ENCODE data around the gene EVC2.

- no peak for TF ChIP-seq CTCF (IDR thresholded peaks at IDR 0.05; ENCODE audit: insufficient read depth, low read length)
- TF ChIP-seq POLR2AphosphoS5 (IDR thresholded peaks at IDR 0.05; ENCODE audit: low read depth) = no peak
These were observed 61.0 kb downstream of the EVC2 start for GRCh38 chr4:5647351-5647750.

Data from HL-60 (cell line).